Mucosa of stomach (tissue), 1 donor: ENCODE measurements around the gene OR7E24.
"Not testable (repeated sequence)": the region's sequence is repeated elsewhere in the genome, so short reads cannot be mapped to it uniquely, and the experiment has no call there.

Experiments used
- H3K27me3 ChIP-seq: one replicate; pipeline ENCODE4 v1.7.0; 2013; ENCODE audit warnings: mild to moderate bottlenecking, low read length; ENCODE audit not compliant: control insufficient read depth, insufficient read depth
- H3K36me3 ChIP-seq: one replicate; pipeline ENCODE4 v1.7.0; 2013; ENCODE audit warnings: low read length; ENCODE audit not compliant: control insufficient read depth, insufficient read depth
- H3K4me1 ChIP-seq: one replicate; pipeline ENCODE4 v1.7.0; 2013; ENCODE audit warnings: mild to moderate bottlenecking, low read length; ENCODE audit not compliant: control insufficient read depth, insufficient read depth
- H3K4me3 ChIP-seq: one replicate; pipeline ENCODE4 v1.7.0; 2013; ENCODE audit warnings: low read length
- H3K9ac ChIP-seq: one replicate; pipeline ENCODE4 v1.7.0; 2013; ENCODE audit warnings: mild to moderate bottlenecking, low read length, moderate library complexity
- H3K9me3 ChIP-seq: one replicate; pipeline ENCODE4 v1.7.0; 2013; ENCODE audit warnings: mild to moderate bottlenecking, low read length, moderate library complexity; ENCODE audit not compliant: control insufficient read depth
- donor health status: Pancreatic carcinoma.

The OR7E24 gene

GRCh38 chr19:9250630-9251029, at the start of gene OR7E24:
Gene OR7E24, plus strand, starts transcription at chr19:9250930. Its CDS starts 114 bp downstream, at chr19:9251044.
- no peaks in the 10 kb centered on the region for H3K4me1 ChIP-seq
- no peak within 1 kb of the TSS for H3K4me3 ChIP-seq
- H3K9ac ChIP-seq, result no peak within 1 kb of the TSS
- H3K27me3 ChIP-seq, result no peaks in the 10 kb centered on the region
- no peaks in the 10 kb centered on the region for H3K36me3 ChIP-seq
- no peaks in the 10 kb centered on the region for H3K9me3 ChIP-seq

GRCh38 chr19:9205501-9206113, 45.1 kb upstream of the OR7E24 start:
- Histone ChIP-seq H3K9me3 (no peaks in the 10 kb centered on the region), H3K4me1 (no peaks in the 10 kb centered on the region), H3K4me3 (no peak overlapping the region), H3K9ac (no peak overlapping the region), H3K27me3 (peaks cover 2% of the 10 kb centered on the region), H3K36me3 (no peaks in the 10 kb centered on the region)

- H3K4me1 ChIP-seq, result no peaks in the 10 kb centered on the region
- no peak within 1 kb of the TSS for H3K4me3 ChIP-seq
- H3K36me3 ChIP-seq, result no peaks in the 10 kb centered on the region
- no peak within 1 kb of the TSS for H3K9ac ChIP-seq
- H3K9me3 ChIP-seq, result no peaks in the 10 kb centered on the region
- no peaks in the 10 kb centered on the region for H3K27me3 ChIP-seq
These were observed 31.2 kb upstream of the OR7E24 start, which contains the start of gene OR7D4 for GRCh38 chr19:9219489-9219888. Gene OR7D4, minus strand, starts transcription at chr19:9219589. Its CDS starts 4,752 bp downstream, at chr19:9214837.

- H3K4me3 ChIP-seq, result no peak overlapping the region
- H3K9ac ChIP-seq, result no peak overlapping the region
- no peaks in the 10 kb centered on the region for H3K9me3 ChIP-seq
- no peaks in the 10 kb centered on the region for H3K27me3 ChIP-seq
- no peaks in the 10 kb centered on the region for H3K36me3 ChIP-seq
- no peaks in the 10 kb centered on the region for H3K4me1 ChIP-seq
These were observed 506 bp downstream of the OR7E24 start for GRCh38 chr19:9251236-9251635.

GRCh38 chr19:9283485-9283884, 32.8 kb downstream of the OR7E24 start:
- H3K9ac ChIP-seq, H3K4me3 ChIP-seq, H3K36me3 ChIP-seq, H3K4me1 ChIP-seq, H3K9me3 ChIP-seq, H3K27me3 ChIP-seq: not testable (repeated sequence)

GRCh38 chr19:9289231-9289884, 38.6 kb downstream of the OR7E24 start:
- Histone ChIP-seq H3K27me3 (no peaks in the 10 kb centered on the region), H3K9me3 (peaks cover 4% of the 10 kb centered on the region), H3K4me1 (no peaks in the 10 kb centered on the region), H3K9ac (no peak overlapping the region), H3K4me3 (no peak overlapping the region), H3K36me3 (no peaks in the 10 kb centered on the region)

- Histone ChIP-seq H3K27me3 (no peaks in the 10 kb centered on the region), H3K4me3 (no peak overlapping the region), H3K4me1 (no peaks in the 10 kb centered on the region), H3K36me3 (peaks cover 13% of the 10 kb centered on the region), H3K9me3 (peaks cover 29% of the 10 kb centered on the region), H3K9ac (no peak overlapping the region)
These were observed 44.7 kb downstream of the OR7E24 start for GRCh38 chr19:9295411-9295849.

GRCh38 chr19:9296336-9296735, 45.6 kb downstream of the OR7E24 start:
- no peaks in the 10 kb centered on the region for H3K27me3 ChIP-seq
- peaks cover 22% of the 10 kb centered on the region for H3K36me3 ChIP-seq
- H3K4me1 ChIP-seq, result no peaks in the 10 kb centered on the region
- peaks cover 34% of the 10 kb centered on the region for H3K9me3 ChIP-seq
- no peak overlapping the region for H3K4me3 ChIP-seq
- no peak overlapping the region for H3K9ac ChIP-seq
